ENCODE results near the gene MEI4. TPM values are rescaled to one million over a fixed set of nuclear protein-coding genes. Genes with fewer than 3 reads are reported as not detected.

Gene MEI4
- total RNA-seq, 1 experiment from 2014 or later = 0.20 TPM

DNA sequence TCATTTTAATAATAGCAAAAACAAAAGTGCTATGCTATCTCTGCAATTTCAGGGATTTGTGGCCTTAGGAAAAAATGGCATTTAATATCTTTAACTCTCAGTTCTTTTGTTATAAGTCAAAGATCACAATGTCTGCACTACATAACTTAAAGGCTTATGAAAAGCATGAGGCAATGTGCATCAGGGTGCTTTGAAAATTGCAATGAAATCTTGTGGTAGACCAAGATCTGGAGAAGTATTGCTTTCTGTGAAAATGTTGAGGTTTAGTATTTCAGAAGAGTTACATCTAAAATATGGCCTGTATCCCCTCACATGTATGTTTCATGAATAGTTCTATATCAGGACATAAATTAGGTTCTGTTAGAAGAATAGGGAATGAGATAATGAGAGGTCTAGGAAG, 200.6 kb downstream of the MEI4 start (continued):
- TF ChIP-seq, protein P1, sequence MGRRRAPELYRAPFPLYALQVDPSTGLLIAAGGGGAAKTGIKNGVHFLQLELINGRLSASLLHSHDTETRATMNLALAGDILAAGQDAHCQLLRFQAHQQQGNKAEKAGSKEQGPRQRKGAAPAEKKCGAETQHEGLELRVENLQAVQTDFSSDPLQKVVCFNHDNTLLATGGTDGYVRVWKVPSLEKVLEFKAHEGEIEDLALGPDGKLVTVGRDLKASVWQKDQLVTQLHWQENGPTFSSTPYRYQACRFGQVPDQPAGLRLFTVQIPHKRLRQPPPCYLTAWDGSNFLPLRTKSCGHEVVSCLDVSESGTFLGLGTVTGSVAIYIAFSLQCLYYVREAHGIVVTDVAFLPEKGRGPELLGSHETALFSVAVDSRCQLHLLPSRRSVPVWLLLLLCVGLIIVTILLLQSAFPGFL (CRISPR knock-in tag; IDR thresholded peaks at IDR 0.05; ENCODE audit: borderline replicate concordance) = no peak
- TF ChIP-seq, protein P2, sequence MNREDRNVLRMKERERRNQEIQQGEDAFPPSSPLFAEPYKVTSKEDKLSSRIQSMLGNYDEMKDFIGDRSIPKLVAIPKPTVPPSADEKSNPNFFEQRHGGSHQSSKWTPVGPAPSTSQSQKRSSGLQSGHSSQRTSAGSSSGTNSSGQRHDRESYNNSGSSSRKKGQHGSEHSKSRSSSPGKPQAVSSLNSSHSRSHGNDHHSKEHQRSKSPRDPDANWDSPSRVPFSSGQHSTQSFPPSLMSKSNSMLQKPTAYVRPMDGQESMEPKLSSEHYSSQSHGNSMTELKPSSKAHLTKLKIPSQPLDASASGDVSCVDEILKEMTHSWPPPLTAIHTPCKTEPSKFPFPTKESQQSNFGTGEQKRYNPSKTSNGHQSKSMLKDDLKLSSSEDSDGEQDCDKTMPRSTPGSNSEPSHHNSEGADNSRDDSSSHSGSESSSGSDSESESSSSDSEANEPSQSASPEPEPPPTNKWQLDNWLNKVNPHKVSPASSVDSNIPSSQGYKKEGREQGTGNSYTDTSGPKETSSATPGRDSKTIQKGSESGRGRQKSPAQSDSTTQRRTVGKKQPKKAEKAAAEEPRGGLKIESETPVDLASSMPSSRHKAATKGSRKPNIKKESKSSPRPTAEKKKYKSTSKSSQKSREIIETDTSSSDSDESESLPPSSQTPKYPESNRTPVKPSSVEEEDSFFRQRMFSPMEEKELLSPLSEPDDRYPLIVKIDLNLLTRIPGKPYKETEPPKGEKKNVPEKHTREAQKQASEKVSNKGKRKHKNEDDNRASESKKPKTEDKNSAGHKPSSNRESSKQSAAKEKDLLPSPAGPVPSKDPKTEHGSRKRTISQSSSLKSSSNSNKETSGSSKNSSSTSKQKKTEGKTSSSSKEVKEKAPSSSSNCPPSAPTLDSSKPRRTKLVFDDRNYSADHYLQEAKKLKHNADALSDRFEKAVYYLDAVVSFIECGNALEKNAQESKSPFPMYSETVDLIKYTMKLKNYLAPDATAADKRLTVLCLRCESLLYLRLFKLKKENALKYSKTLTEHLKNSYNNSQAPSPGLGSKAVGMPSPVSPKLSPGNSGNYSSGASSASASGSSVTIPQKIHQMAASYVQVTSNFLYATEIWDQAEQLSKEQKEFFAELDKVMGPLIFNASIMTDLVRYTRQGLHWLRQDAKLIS (CRISPR knock-in tag; IDR thresholded peaks at IDR 0.05; ENCODE audit: borderline replicate concordance) = no peak
- TF ChIP-seq NR3C1 (CRISPR knock-in tag; conservative IDR thresholded peaks at IDR 0.05; ENCODE audit: low read depth) (no peak), SMAD4 (CRISPR knock-in tag; IDR thresholded peaks at IDR 0.05) (no peak), GTF2I (CRISPR knock-in tag; conservative IDR thresholded peaks at IDR 0.05) (no peak), ZNF121 (CRISPR knock-in tag; IDR thresholded peaks at IDR 0.05) (no peak), CREM (CRISPR knock-in tag; IDR thresholded peaks at IDR 0.05) (no peak)

DNA sequence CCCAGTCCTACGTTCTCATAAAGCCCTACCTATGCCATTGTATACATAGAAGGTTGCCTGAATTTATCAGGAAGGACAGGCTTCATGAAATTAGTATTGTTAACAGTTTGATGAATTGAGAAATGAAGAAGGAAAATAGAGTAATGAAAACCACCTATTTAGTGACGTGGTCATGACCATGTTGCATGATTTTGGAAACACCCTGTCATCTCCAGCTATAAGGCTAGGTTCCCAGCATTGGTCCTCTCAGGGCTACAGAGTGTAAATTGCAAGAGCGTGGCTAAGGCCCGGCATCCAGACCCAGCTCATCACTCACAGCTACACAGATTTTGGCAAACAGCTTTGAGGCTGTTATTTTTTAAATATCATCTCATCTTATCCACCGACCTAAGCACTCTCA, 203.6 kb downstream of the MEI4 start:
- no peak for DNase-seq (ENCODE audit: low spot score)
- H3K27ac Mint-ChIP-seq = no peak overlapping the region
- no peaks in the 10 kb centered on the region for H3K4me1 Mint-ChIP-seq
- no peak overlapping the region for H3K4me3 Mint-ChIP-seq
- no peak for ATAC-seq
- CTCF ChIA-PET = no interaction called here
- no peaks in the 10 kb centered on the region for H3K27me3 Mint-ChIP-seq (ENCODE audit: low read depth)
- no peak for TF ChIP-seq ZNF263 (CRISPR knock-in tag; IDR thresholded peaks at IDR 0.05; ENCODE audit: low read depth)
- no peaks in the 10 kb centered on the region for H3K36me3 Mint-ChIP-seq
- POLR2A ChIA-PET = no interaction called here
- H3K9me3 Mint-ChIP-seq = peaks cover 18% of the 10 kb centered on the region

DNA sequence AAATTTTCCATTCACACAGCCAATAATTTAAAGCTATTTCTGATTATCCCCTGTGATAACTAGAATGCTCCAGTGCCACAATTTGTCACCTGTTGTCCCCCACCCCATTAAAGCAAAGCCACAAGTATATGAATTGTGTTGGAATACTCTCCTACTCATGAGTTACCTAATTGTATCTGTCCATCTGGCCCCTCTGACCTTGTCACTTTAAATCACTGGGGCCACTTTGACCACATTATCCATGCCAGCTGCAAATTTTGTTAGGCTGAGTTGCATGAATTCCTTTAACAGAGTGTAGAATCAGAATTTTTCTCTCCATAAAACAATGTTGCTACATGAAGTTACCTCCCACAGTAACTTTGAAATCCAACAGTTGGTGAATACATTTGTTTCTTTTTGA, 204.6 kb downstream of the MEI4 start:
- H3K27ac Mint-ChIP-seq = no peak overlapping the region
- DNase-seq (ENCODE audit: low spot score) (no peak), ATAC-seq (no peak)
- ChIA-PET CTCF (no interaction called here), POLR2A (no interaction called here)
- H3K9me3 Mint-ChIP-seq = peaks cover 28% of the 10 kb centered on the region
- peaks cover 9% of the 10 kb centered on the region for H3K36me3 Mint-ChIP-seq
- H3K27me3 Mint-ChIP-seq (ENCODE audit: low read depth) = peaks cover 4% of the 10 kb centered on the region
- no peak for TF ChIP-seq NR2C2 (CRISPR knock-in tag; IDR thresholded peaks at IDR 0.05)
- TF ChIP-seq JUN (CRISPR knock-in tag; IDR thresholded peaks at IDR 0.05) = no peak
- TF ChIP-seq, protein P3, sequence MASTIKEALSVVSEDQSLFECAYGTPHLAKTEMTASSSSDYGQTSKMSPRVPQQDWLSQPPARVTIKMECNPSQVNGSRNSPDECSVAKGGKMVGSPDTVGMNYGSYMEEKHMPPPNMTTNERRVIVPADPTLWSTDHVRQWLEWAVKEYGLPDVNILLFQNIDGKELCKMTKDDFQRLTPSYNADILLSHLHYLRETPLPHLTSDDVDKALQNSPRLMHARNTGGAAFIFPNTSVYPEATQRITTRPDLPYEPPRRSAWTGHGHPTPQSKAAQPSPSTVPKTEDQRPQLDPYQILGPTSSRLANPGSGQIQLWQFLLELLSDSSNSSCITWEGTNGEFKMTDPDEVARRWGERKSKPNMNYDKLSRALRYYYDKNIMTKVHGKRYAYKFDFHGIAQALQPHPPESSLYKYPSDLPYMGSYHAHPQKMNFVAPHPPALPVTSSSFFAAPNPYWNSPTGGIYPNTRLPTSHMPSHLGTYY (CRISPR knock-in tag; IDR thresholded peaks at IDR 0.05) = no peak
- TF ChIP-seq ATF1 (CRISPR knock-in tag; IDR thresholded peaks at IDR 0.05) = no peak
- TF ChIP-seq, protein P4, sequence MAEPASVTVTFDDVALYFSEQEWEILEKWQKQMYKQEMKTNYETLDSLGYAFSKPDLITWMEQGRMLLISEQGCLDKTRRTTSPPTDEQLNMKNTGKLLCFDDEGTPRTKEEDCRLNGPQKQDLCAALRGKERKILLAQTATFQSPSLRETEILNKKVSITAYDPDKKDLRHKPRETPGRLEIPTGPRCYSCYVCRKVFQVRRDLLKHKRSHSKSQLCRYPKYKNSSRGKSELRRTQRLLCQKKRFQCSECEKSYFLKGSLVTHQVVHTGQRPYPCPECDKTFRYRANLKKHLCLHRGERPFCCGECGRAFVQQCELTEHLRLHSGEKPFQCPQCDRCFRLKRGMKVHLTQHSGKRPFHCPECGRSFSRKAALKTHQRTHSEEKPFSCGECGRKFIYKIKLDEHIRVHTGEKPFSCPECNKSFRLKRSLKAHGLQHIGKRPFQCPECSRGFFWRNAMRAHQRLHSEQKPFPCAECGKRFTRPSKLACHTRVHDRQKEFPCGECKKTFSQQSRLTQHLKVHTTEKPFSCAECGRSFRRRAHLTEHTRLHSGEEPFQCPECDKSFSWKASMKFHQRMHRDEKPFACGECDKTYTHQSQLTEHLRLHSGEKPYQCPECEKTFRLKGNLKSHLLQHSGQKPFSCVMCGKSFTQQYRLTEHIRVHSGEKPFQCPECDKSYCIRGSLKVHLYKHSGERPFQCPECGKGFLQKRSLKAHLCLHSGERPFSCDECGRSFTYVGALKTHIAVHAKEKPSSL (CRISPR knock-in tag; conservative IDR thresholded peaks at IDR 0.05) = no peak
- no peak for TF ChIP-seq ZNF263 (CRISPR knock-in tag; IDR thresholded peaks at IDR 0.05; ENCODE audit: low read depth)
- no peak for TF ChIP-seq CBFB (CRISPR knock-in tag; IDR thresholded peaks at IDR 0.05; ENCODE audit: low read depth)
- TF ChIP-seq ELF4 (CRISPR knock-in tag; IDR thresholded peaks at IDR 0.05; ENCODE audit: low read depth) = no peak
- no peak for TF ChIP-seq NR3C1 (CRISPR knock-in tag; conservative IDR thresholded peaks at IDR 0.05; ENCODE audit: low read depth)
- TF ChIP-seq, protein P5, sequence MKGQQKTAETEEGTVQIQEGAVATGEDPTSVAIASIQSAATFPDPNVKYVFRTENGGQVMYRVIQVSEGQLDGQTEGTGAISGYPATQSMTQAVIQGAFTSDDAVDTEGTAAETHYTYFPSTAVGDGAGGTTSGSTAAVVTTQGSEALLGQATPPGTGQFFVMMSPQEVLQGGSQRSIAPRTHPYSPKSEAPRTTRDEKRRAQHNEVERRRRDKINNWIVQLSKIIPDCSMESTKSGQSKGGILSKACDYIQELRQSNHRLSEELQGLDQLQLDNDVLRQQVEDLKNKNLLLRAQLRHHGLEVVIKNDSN (CRISPR knock-in tag; IDR thresholded peaks at IDR 0.05) = no peak
- no peak for TF ChIP-seq FOXP1 (CRISPR knock-in tag; IDR thresholded peaks at IDR 0.05; ENCODE audit: borderline replicate concordance)
- no peak for TF ChIP-seq RELA (CRISPR knock-in tag; IDR thresholded peaks at IDR 0.05; ENCODE audit: borderline replicate concordance)
- TF ChIP-seq, protein P6, sequence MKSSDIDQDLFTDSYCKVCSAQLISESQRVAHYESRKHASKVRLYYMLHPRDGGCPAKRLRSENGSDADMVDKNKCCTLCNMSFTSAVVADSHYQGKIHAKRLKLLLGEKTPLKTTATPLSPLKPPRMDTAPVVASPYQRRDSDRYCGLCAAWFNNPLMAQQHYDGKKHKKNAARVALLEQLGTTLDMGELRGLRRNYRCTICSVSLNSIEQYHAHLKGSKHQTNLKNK (CRISPR knock-in tag; IDR thresholded peaks at IDR 0.05) = no peak
- TF ChIP-seq ZNF416 (CRISPR knock-in tag; IDR thresholded peaks at IDR 0.05) = no peak
- TF ChIP-seq, protein P7, sequence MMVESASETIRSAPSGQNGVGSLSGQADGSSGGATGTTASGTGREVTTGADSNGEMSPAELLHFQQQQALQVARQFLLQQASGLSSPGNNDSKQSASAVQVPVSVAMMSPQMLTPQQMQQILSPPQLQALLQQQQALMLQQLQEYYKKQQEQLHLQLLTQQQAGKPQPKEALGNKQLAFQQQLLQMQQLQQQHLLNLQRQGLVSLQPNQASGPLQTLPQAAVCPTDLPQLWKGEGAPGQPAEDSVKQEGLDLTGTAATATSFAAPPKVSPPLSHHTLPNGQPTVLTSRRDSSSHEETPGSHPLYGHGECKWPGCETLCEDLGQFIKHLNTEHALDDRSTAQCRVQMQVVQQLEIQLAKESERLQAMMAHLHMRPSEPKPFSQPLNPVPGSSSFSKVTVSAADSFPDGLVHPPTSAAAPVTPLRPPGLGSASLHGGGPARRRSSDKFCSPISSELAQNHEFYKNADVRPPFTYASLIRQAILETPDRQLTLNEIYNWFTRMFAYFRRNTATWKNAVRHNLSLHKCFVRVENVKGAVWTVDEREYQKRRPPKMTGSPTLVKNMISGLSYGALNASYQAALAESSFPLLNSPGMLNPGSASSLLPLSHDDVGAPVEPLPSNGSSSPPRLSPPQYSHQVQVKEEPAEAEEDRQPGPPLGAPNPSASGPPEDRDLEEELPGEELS (CRISPR knock-in tag; IDR thresholded peaks at IDR 0.05) = no peak
- TF ChIP-seq, protein P8, sequence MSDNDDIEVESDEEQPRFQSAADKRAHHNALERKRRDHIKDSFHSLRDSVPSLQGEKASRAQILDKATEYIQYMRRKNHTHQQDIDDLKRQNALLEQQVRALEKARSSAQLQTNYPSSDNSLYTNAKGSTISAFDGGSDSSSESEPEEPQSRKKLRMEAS (CRISPR knock-in tag; IDR thresholded peaks at IDR 0.05) = no peak
- no peak overlapping the region for H3K4me3 Mint-ChIP-seq
- no peaks in the 10 kb centered on the region for H3K4me1 Mint-ChIP-seq

Data from WTC11 (cell line).